GM19372 (cell line): ENCODE data around the gene BCL3.
A peak's percentile ranks its signal among the peaks of the same experiment; 100 is the strongest.
"Not testable (repeated sequence)": the region's sequence is repeated elsewhere in the genome, so short reads cannot be mapped to it uniquely, and the experiment has no call there.

Source experiments
- ATAC-seq: cut with Tn5 transposase; IDR thresholded peaks from one replicate; pipeline ENCODE4 v1.9.1; 2021; ENCODE audit warnings: mild to moderate bottlenecking, low read depth, moderate library complexity; ENCODE audit not compliant: unreplicated experiment

Gene BCL3

DNA sequence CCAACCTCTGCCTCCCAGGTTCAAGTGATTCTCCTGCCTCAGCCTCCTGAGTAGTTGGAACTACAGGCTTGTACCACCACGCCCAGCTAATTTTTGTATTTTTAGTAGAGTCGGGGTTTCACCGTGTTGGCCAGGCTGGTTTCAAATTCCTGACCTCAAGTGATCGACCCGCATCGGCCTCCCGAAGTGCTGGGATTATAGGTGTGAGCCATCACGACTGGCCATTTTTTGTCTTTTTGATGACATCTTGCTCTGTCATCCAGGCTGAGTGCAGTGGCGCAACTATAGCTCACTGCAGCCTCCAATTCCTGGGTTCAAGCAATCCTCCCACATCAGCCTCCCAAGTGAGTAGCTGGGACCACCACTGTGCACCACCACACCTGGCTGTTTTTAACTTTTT, 28.1 kb upstream of the BCL3 start:
- not testable (repeated sequence) for ATAC-seq

DNA sequence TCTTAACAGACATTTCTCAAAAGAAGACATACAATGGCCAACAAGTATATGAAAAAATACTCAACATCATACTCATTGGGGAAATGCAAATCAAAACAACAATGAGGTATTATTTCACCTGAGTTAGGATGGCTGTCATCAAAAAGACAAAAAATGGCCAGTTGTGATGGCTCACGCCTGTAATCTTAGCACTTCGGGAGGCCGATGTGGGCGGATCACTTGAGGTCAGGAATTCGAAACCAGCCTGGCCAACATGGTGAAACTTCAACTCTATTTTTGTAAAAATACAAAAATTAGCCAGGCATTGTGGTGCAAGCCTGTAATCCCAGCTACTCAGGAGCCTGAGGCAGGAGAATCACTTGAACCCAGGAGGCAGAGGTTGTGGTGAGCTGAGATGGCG, 27.6 kb upstream of the BCL3 start:
- no peak for ATAC-seq

DNA sequence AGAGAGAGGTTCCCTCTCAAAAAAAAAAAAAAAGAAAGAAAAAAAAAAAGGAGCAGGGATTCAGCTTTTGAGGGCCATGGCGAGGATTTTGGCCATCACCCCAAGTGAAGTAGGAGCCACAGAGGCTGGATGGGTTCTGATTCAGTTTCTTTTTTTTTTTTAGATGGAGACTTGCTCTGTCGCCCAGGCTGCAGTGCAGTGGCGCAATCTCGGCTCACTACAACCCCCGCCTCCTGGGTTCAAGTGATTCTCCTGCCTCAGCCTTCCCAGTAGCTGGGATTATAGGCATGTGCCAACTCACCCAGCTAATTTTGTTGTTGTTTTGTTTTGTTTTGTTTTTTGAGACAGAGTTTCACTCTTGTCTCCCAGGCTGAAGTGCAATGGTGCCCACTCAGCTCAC, 27.1 kb upstream of the BCL3 start:
- ATAC-seq: not testable (repeated sequence)

DNA sequence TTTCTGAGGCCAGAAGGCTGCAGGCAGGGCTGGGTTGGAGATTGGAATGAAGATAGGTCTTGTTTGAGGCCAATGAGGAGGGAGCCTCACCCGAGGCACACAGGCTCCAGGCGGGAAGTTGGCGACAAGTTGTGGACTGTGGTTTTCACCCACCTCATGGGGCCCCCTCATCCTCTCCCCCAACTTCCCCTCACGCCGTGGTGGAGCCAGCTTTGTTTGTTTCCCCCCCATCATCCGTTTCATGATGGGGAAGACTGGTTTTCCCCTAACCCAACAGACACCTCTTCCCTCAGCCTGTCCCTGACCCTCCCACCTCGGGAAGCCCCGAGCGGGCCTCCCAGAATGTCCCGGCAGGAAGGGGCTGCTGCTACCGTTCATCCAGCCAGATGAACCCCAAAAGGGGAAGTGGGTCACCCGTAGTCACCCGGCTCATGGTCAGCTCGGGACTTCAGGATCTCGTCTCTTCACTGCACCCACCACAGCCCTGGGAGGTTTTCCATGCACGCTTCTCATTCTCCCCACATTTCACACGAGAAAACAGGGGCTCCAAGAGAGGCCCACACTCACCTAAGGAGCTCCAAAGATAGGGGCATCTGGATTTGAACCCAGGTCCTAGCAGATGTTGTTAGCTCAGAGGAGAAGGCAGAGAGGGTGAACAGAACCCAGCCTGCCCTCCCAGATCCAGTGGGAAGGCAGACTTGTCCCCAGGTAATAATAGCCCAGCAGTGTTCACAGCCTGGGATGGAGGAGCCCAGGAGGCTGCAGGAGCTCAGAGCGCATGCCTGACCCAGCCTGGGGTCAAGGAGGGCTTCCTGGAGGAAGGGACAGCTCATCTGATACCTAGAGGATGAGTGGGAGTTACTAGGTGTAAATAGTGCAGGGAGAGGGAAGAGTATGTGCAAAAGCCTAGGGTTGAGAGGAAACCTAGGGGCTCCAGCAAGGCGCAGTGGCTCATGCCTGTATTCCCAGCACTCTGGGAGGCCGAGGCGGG, 26.1 kb upstream of the BCL3 start:
- no peak for ATAC-seq

DNA sequence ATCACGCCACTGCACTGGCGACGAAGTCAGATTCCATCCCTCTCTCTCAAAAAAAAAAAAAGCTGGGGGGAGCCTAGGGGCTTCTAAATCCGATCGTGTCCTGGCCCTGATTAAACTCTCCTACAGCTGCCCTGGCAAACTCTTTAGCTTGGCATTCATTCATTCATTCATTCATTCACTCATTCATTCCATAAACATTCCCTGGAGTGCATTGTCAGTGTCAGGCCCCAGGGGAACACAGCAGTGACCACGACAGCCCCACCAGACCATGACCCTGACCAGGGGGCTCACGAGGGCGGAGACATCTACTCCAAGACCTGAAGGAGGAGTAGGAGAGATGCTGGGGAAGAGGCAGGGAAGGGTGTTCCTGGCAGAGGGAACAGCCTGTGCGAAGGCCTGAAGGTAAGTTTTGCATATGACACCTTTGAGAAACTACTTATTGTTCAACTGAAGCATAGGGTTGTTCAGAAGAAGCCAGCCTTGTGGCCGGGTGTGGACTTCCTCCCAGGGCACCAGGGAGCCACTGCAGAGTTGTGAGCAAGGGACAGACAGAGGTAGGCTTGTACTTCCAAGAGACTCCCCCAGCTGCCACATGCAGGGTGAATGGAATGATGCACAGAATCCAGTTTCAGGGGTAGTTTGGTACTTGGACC, 25.1 kb upstream of the BCL3 start:
- ATAC-seq: peak; percentile 45

DNA sequence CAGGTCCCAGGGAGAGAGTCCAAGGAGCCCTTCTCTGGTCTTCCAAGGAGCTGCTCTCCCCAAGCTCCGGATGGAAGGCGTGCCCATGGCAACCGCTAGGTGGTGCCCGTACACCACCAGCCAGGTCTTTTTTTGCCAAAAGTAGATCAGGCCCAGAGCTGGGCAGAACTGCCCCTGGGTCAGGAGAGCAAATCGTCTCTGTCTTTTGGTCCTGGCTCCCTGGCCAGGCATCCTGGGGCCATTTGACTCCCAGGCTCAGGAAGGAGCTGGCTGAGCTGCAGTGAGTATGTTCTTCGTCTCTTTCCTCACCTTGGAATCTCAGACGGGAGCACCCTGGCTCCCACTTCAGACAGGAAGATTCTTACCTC, 24.6 kb upstream of the BCL3 start:
- ATAC-seq: peak; percentile 67

DNA sequence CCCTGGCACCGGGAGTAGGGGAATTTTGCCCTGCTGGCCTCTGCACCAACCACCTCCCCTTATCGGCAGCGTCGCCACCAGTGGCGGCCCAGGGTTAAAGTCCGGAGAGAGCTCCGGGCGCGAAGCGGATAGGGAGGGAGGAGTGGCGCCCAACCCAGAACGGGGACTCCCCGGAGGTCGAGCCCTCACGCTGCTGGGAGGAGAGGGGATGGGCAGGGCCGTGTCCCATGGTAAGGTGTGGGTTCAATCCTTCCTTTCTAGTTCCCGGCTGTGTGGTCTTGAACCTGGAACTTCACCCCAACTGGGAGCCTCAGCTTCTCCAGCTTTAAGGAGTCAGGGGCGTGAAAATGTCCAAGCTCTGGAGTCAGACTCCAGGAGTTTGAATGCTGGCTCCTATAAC, 23.3 kb upstream of the BCL3 start:
- no peak for ATAC-seq

DNA sequence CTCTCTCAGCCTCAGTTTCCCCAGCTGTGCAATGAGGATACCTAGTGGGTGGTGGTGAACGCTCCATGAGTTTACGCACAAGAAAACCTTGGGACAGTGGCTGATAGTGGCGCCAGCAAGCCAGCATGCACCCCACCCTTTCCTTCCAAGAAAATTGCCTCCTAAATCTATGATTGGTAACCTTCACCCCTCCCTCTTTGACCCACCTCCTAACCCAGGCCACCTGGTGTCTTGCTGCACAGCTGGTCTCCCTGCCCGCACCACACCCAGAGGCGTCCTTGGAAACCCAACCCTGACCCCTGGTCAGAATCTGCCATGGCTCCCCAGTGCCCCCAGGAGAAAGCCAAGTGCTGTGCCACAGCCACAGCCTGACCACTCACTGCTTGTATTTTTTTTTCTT, 22.8 kb upstream of the BCL3 start:
- no peak for ATAC-seq

DNA sequence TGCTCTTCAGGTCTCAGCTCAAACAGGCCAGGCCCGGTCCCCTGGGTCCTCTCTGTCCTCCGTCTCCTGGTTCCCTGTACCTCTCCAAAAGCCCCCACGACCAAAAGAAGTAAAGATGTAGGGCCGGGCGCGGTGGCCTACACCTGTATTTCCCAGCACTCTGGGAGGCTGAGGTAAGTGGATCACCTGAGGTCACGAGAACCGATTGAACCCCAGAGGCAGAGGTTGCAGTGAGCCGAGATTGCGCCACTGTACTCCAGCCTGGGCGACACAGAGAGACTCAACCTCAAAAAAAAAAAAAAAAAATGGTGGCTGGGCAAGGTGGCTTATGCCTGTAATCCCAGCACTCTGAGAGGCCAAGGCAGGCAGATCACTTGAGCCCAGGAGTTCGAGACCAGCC, 22.0 kb upstream of the BCL3 start:
- ATAC-seq: no peak

DNA sequence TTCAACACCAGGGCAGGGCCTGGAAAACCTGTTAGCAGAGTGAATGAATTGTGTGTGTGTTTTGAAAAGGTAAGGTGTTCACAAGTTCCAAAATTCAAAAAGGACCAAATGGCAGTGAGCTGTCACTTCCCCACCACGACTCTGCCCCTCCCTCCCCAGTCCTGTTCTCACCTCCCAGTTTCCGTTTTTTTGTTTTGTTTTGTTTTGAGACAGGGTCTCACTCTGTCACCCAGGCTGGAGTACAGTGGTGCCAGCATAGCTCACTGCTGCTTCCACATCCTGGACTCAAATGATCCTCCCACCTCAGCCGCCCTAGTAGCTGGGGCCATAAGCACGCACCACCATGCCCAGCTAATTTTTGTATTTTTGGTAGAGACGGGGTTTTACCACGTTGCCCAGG, 20.3 kb upstream of the BCL3 start:
- no peak for ATAC-seq

DNA sequence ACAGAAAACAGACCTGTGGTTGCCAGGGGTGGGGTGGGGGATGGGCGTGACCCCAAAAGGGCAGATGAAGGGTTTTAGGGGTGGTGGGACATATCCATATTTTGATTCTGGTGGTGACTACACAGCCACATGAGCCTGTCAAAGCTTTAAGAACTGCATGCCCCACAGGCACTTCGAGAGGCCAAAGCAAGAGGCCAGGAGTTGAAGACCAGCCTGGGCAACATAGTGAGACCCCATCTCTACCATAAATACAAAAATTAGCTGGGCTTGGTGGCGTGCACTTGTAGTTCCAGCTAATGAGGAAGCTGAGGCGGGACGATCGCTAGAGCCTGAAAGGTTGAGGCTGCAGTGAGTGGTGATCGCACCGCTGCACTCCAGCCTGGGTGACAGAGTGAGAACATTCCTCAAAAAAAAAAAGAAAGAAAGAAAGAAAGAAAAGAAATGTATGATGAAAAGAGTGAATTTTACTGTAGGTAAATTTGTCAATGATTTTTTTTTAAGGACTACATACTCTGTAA, 18.9 kb upstream of the BCL3 start:
- no peak for ATAC-seq

DNA sequence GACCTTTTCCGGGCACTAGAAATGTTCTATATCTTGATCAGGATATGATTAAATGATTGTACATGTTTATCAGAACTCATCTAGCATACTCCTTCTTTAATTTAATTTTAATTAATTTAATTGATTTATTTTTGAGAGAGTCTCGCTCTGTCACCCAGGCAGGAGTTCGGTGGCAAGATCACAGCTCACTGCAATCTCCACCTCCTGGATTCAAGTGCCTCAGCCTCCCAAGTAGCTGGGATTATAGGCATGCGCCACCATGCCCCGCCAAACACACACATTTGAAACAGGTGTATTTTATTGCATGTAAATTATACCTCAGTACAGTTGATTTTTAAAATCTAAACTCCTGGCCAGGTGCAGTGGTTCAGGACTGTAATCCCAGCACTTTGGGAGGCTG, 17.4 kb upstream of the BCL3 start:
- ATAC-seq: no peak

DNA sequence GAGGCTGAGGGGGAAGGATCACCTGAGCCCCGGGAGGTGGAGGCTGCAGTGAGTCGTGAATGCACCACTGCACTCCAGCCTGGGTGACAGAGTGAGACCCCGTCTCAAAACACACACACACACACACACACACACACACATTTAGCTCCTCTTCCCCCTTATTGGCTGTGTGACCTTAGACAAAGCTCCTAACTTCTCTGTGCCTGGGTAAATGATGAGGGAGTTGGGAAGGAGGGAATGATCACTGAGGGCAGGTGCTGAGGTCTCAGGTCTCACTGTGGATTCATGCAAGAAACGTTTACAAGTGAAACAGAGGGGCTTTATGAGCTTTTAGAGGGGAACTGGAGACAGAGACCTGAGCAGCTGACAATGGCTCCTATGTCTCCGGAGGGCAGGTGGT, 16.9 kb upstream of the BCL3 start:
- ATAC-seq: no peak

DNA sequence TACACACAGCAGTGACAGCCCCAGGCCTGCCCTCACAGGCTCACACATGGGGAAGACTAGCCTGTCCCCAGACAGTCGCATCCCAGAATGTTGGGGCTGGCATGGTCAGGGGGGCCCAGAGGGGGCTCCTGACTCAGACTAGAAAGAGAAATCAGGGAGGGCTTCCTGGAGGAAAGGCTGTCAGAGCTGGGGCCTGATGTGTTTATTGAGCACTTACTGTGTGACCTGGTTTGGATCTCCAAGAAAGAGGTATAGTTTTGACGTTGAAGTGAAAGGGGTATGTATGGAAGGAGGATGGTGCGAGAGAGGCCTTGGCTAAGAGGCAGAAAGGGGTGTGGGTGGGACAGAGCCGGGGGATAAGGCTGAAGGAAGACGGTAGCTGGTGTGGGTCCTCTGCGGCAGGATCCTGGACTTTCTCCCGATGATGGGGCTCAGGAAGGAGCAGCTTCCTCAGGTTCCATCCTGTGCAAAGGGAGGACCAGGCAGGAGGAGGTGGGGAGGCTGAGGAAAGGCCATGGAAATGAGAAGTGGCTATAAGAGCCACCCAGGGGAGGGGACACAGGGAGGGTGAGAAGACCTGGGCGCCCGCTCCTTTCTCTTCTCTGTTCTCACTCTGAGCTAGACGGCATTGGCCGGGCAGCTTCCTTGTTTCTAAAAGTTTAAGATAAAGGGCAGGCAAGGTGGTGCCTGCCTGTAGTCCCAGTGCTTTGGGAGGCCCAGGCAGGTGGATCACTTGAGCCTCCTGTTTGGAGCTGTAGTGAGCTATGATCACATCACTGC, 16.1 kb upstream of the BCL3 start:
- no peak for ATAC-seq

DNA sequence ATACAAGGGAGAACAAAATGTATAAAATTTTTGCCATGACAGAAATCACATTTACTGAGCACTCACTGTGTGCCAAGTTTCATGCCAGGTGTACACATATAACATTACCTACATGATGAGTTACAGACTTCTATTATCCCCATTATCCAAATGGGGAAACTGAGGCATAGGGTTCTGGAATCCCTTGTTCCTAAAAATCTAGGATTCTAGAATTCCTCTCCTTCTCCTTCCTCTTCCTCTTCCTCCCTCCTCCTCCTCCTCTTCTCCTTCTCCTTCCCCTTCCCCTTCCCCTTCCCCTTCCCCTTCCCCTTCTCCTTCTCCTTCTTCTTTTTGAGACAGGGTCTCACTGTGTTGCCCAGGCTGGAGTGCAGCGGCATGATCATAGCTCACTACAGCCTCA, 14.2 kb upstream of the BCL3 start:
- no peak for ATAC-seq

DNA sequence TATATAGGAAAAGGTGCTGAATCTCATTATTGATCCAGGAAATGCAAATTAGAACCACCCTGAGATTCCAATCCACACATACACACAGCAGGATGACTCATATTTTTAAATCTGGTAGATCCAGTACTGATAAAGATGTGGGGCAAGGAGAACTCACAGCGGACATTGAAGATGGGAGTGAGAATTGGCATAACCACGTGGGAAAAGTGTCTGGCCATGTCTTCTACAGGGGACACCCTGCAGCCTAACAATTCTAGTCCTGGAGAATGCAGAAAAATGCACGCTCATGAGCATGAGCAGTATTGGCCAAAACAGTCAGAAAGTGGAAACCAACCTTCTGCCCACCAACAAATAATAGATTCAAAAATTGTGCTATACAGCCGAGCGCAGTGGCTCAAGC, 13.5 kb upstream of the BCL3 start:
- ATAC-seq: no peak

DNA sequence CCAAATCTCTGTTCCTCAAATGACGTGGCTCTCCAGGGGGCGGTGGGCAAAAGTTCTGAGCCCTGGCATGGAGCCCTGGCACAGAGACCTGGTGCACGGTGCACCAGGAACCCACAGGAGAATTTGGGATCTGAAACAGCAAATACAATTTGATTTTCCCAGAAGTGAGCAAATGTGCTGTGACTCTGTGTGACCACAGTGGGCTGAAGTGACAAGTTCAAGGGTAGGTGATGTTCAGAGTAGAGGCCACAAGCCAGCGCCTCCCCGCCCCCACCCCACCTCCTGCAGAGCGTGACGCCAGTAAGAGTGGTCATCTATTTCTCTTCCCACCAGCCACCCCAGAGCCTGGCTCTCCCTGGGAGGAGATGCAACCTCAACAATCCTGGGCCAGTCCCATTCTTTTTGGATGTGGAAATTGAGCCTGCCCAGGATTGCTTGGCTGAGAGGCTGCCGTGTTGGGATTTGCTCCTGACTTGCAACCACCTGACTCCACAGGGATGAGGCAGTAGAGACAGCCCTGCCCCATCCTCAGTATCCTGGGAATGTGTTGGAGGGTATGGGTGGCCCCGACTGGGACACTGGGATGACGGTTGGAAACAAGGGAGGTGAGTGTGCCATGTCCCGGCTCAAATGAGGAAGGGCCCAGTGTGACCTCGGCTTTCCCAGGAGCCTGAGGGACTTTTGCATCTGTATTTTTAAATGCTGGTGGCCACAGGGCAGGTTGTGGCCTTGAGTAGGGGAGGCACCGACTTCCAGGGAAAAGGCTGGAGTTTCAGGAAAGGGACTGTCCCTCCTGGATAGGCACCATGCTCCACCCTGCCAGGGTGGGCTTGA, 11.1 kb upstream of the BCL3 start:
- ATAC-seq: no peak

DNA sequence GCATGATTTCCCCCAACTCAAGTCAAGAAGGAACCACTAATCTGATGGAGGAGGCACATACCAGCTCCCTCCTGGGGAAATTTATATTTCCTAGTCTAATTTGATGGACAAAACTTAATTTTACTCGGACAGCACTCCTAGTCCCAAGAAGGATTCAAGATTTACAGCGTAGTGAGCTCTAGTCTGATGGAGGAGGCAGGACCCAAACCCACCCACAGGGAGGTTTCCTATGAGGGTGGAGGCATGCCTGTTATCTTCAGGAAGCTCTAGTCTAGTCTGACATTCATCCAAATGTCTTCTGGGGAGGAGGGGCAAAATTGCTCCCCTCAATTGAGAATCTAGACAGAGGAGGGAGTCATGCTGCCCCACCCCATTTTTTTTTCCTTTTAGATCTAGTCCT, 10.4 kb upstream of the BCL3 start:
- ATAC-seq: no peak

DNA sequence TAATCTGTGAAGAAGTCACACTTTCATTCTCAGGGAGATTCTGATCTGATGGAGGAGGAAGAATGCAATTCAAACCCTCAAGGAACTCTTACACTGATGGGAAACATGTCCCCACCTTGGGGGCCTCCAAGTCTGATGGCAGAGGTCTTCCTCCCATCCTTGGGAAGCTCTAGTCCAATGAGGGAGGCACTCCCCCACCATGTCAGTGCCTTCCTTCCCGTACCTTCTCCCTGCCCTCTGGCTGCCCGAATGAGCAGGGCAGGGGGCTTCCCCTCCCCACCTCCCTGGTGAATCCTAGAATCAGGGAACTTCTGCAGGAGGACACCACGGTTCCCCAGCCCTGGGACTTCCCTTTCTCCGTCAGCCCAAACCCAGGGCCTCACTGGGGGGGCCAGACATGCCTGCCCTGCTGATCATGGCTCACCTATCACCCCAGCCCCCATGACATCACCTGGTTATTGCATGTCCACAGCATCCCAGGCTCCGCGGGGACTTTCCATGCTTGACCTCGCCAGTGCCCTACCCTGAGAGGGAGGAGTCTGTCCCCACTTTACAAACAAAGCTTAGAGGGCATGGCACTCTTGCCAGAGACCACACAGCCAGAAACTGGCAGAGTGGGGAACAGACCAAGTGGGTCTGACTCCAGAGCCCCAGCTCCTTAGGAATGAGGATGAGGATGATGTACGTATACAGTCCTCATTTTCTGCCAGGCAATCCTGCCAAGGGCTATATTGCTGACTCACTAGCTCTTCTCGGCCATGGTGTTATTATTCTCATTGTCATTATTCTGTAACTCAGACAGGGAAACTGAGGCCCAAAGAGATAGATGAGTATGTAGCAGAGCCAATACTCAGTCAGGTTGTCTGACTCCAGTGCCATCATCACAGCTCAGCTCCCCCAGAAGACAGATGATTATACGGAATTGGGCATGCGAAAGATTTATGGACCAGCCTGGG, 9.6 kb upstream of the BCL3 start:
- ATAC-seq: no peak
